GM12864 (cell line): ENCODE results near the gene PCDHGA1.
A peak's percentile ranks its signal among the peaks of the same experiment; 100 is the strongest.

Experiments used
- DNase-seq: peaks from one replicate; pipeline ENCODE4 v3.0.0-alpha.2; 2011; ENCODE audit warnings: low read depth
- H3K4me3 ChIP-seq: 2 replicates; pipeline ENCODE4 v1.5.1; 2011; ENCODE audit warnings: mild to moderate bottlenecking, low read depth, low read length, control low read depth
- TF ChIP-seq, protein P1 (sequence below): IDR thresholded peaks from 2 replicates; pipeline ENCODE4 v1.5.1; 2011; ENCODE audit warnings: low read depth, mild to moderate bottlenecking, moderate library complexity, low read length, control low read depth, inconsistent platforms; ENCODE audit errors: missing control alignments

PCDHGA1 gene

DNA sequence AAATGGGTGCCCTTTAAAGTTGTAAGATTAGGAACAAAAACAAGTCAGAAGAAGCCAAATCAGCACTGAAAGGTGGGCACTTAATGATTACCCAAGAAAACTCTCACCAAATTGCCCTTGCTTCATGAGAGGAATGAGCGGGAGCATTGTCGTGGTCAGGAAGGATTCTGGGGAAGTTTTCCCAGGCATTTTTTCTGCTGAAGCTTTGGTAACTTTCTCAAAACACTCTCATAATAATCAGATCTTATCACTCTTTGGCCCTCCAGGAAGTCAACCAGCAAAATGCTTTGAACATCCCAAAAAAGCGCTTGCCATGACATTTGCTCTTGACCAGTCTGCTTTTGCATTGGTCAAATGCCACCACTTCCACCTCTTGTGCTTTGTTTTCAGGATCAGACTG, 135.0 kb downstream of the PCDHGA1 start:
- no peak for DNase-seq
- TF ChIP-seq, protein P1, sequence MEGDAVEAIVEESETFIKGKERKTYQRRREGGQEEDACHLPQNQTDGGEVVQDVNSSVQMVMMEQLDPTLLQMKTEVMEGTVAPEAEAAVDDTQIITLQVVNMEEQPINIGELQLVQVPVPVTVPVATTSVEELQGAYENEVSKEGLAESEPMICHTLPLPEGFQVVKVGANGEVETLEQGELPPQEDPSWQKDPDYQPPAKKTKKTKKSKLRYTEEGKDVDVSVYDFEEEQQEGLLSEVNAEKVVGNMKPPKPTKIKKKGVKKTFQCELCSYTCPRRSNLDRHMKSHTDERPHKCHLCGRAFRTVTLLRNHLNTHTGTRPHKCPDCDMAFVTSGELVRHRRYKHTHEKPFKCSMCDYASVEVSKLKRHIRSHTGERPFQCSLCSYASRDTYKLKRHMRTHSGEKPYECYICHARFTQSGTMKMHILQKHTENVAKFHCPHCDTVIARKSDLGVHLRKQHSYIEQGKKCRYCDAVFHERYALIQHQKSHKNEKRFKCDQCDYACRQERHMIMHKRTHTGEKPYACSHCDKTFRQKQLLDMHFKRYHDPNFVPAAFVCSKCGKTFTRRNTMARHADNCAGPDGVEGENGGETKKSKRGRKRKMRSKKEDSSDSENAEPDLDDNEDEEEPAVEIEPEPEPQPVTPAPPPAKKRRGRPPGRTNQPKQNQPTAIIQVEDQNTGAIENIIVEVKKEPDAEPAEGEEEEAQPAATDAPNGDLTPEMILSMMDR = no peak
- H3K4me3 ChIP-seq = no peak overlapping the region

DNA sequence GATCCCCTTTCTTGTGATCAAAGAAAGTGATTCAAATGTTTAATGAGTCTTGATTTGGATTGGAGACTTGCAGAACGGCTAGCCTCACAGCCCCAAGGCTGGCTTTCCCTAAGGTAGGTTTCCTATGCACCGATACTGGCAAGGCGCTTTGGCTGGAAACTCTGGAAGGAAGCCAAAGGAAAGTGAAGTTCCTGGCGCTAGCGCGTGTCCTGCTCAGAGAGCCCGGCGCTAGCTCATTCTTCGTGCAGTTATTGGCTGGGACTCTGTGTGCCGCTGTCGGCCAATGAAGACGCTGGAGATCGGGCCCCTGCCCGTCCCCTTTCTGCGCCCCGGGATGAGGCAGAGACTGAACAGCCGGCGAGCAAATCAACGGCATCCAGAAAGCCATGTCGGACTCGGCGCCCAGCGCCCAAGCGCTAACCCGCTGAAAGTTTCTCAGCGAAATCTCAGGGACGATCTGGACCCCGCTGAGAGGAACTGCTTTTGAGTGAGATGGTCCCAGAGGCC, 145.4 kb downstream of the PCDHGA1 start, which contains the start of gene PCDHGC3:
Gene PCDHGC3 (plus strand): TSS at position 342 of the 507 bp plus-strand sequence. CDS start 151 bp downstream, at position 493.
- DNase-seq = peak; percentile 62
- TF ChIP-seq, protein P1 = peak; percentile 55
- H3K4me3 ChIP-seq = peak within 1 kb of the TSS; percentile 74

DNA sequence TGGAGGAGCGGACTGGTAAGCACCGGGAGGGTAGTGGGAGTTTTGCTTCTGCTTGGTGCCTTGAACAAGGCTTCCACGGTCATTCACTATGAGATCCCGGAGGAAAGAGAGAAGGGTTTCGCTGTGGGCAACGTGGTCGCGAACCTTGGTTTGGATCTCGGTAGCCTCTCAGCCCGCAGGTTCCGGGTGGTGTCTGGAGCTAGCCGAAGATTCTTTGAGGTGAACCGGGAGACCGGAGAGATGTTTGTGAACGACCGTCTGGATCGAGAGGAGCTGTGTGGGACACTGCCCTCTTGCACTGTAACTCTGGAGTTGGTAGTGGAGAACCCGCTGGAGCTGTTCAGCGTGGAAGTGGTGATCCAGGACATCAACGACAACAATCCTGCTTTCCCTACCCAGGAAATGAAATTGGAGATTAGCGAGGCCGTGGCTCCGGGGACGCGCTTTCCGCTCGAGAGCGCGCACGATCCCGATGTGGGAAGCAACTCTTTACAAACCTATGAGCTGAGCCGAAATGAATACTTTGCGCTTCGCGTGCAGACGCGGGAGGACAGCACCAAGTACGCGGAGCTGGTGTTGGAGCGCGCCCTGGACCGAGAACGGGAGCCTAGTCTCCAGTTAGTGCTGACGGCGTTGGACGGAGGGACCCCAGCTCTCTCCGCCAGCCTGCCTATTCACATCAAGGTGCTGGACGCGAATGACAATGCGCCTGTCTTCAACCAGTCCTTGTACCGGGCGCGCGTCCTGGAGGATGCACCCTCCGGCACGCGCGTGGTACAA, 146.0 kb downstream of the PCDHGA1 start:
- TF ChIP-seq, protein P1 = no peak
- no peak for DNase-seq
- H3K4me3 ChIP-seq = peak overlapping the region; percentile 74

DNA sequence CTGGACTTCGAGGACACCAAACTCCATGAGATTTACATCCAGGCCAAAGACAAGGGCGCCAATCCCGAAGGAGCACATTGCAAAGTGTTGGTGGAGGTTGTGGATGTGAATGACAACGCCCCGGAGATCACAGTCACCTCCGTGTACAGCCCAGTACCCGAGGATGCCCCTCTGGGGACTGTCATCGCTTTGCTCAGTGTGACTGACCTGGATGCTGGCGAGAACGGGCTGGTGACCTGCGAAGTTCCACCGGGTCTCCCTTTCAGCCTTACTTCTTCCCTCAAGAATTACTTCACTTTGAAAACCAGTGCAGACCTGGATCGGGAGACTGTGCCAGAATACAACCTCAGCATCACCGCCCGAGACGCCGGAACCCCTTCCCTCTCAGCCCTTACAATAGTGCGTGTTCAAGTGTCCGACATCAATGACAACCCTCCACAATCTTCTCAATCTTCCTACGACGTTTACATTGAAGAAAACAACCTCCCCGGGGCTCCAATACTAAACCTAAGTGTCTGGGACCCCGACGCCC, 146.8 kb downstream of the PCDHGA1 start:
- H3K4me3 ChIP-seq = peak overlapping the region; percentile 74
- no peak for DNase-seq

DNA sequence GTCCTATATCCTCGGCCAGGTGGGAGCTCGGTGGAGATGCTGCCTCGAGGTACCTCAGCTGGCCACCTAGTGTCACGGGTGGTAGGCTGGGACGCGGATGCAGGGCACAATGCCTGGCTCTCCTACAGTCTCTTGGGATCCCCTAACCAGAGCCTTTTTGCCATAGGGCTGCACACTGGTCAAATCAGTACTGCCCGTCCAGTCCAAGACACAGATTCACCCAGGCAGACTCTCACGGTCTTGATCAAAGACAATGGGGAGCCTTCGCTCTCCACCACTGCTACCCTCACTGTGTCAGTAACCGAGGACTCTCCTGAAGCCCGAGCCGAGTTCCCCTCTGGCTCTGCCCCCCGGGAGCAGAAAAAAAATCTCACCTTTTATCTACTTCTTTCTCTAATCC, 147.5 kb downstream of the PCDHGA1 start:
- TF ChIP-seq, protein P1 = no peak
- H3K4me3 ChIP-seq = no peak overlapping the region; the same call in 1 of the 2 replicates
- DNase-seq = no peak

More for the DNA sequence above, 146.8 kb downstream of the PCDHGA1 start:
- TF ChIP-seq, protein P1 = no peak

DNA sequence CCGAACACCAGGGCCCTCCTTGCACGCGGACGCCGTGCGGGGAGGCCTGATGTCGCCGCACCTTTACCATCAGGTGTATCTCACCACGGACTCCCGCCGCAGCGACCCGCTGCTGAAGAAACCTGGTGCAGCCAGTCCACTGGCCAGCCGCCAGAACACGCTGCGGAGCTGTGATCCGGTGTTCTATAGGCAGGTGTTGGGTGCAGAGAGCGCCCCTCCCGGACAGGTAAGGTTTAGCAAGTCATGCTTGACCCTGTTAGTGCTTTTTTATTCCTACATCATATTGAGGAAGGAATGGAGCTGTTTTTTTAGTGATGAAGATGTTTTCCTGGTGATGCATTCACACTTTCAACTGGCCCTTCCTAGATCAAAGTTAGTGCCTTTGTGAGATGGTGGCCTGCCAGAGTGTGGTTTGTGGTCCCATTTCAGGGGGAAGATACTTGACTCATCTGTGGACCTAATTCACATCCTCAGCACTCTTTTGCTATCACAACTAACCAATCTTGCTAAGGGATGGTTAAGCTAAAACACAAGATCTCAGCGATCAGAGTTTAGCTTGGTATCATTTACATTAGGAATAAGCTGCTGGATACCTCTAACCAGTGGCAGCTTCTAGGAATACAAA, 148.1 kb downstream of the PCDHGA1 start:
- no peak for DNase-seq
- TF ChIP-seq, protein P1 = peak; percentile 56
- peak overlapping the region; percentile 8 for H3K4me3 ChIP-seq
